Neutrophil (primary cell): ENCODE data around the gene MLN.

Experiments used
- H3K27ac ChIP-seq: fragments of 200-600 bp; sonication (generic); 2 replicates; pipeline ENCODE4 v1.5.1; 2016; ENCODE audit warnings: mild to moderate bottlenecking, moderate library complexity
- H3K27me3 ChIP-seq: fragments of 200-600 bp; sonication (generic); 2 replicates; pipeline ENCODE4 v1.6.0; 2016; ENCODE audit warnings: mild to moderate bottlenecking
- H3K36me3 ChIP-seq: fragments of 200-600 bp; sonication (generic); 2 replicates; pipeline ENCODE4 v1.5.1; 2017
- H3K4me1 ChIP-seq, 2 experiments: fragments of 200-600 bp in 1 of 2; sonication (generic) in 1 of 2; 1 replicate in 1 of 2; 2 replicates in 1 of 2; pipeline versions ENCODE4 v1.5.1 to v1.6.1; 2013 to 2016; ENCODE audit warnings: low read depth in 1 of 2, low read length in 1 of 2, mild to moderate bottlenecking in 1 of 2, moderate library complexity in 1 of 2; ENCODE audit not compliant: control insufficient read depth in 1 of 2, insufficient read depth in 1 of 2
- H3K4me3 ChIP-seq, 2 experiments: fragments of 200-600 bp in 1 of 2; sonication (generic) in 1 of 2; 1 replicate in 1 of 2; 2 replicates in 1 of 2; pipeline ENCODE4 v1.5.1; 2013 to 2016; ENCODE audit warnings: low read depth in 1 of 2, low read length in 1 of 2, mild to moderate bottlenecking in 1 of 2, moderate library complexity in 1 of 2
- H3K9me3 ChIP-seq: fragments of 200-600 bp; sonication (generic); 2 replicates; pipeline ENCODE4 v1.5.1; 2016
- CTCF ChIP-seq: fragments of 200-600 bp; sonication (generic); IDR thresholded peaks from 2 replicates; pipeline ENCODE4 v1.5.1; 2016; ENCODE audit warnings: antibody characterized with exemption

Gene MLN

GRCh38 chr6:33809594-33809993 is 5.8 kb upstream of the MLN start:
- TF ChIP-seq CTCF = no peak
- H3K27ac ChIP-seq = no peak overlapping the region
- H3K27me3 ChIP-seq = peaks cover 98% of the 10 kb centered on the region
- H3K4me3 ChIP-seq = no peak overlapping the region
- no peaks in the 10 kb centered on the region for H3K9me3 ChIP-seq
- peaks cover 0 to 4% of the 10 kb centered on the region in 2 experiments for H3K4me1 ChIP-seq
- H3K36me3 ChIP-seq = no peaks in the 10 kb centered on the region

- no peak for TF ChIP-seq CTCF
- Histone ChIP-seq H3K9me3 (no peaks in the 10 kb centered on the region), H3K4me1 (peaks cover 0 to 4% of the 10 kb centered on the region in 2 experiments), H3K27me3 (peaks cover 98% of the 10 kb centered on the region), H3K4me3 (no peak overlapping the region), H3K36me3 (no peaks in the 10 kb centered on the region), H3K27ac (no peak overlapping the region)
Measured at GRCh38 chr6:33808641-33809180, 4.9 kb upstream of the MLN start.

GRCh38 chr6:33807606-33808005 is 3.8 kb upstream of the MLN start:
- no peak overlapping the region for H3K27ac ChIP-seq
- peaks cover 92% of the 10 kb centered on the region for H3K27me3 ChIP-seq
- TF ChIP-seq CTCF = no peak
- H3K4me3 ChIP-seq = no peak overlapping the region
- no peaks in the 10 kb centered on the region for H3K9me3 ChIP-seq
- H3K36me3 ChIP-seq = no peaks in the 10 kb centered on the region
- H3K4me1 ChIP-seq = peaks cover 0 to 4% of the 10 kb centered on the region in 2 experiments

- H3K4me3 ChIP-seq = no peak overlapping the region
- H3K9me3 ChIP-seq = no peaks in the 10 kb centered on the region
- TF ChIP-seq CTCF = no peak
- H3K4me1 ChIP-seq = peaks cover 0 to 4% of the 10 kb centered on the region in 2 experiments
- no peak overlapping the region for H3K27ac ChIP-seq
- H3K27me3 ChIP-seq = peaks cover 89% of the 10 kb centered on the region
- H3K36me3 ChIP-seq = no peaks in the 10 kb centered on the region
Measured at GRCh38 chr6:33806841-33807240, 3.0 kb upstream of the MLN start.

- H3K27ac ChIP-seq = no peak overlapping the region
- TF ChIP-seq CTCF = no peak
- no peaks in the 10 kb centered on the region for H3K4me1 ChIP-seq
- H3K36me3 ChIP-seq = no peaks in the 10 kb centered on the region
- peaks cover 83% of the 10 kb centered on the region for H3K27me3 ChIP-seq
- H3K4me3 ChIP-seq = no peak overlapping the region
- H3K9me3 ChIP-seq = no peaks in the 10 kb centered on the region
Measured at GRCh38 chr6:33802186-33802958, 1.4 kb downstream of the MLN start.
